Neural cell (in vitro differentiated cells): ENCODE results near the gene DPH5. TPM values are rescaled to one million over a fixed set of nuclear protein-coding genes. Genes with fewer than 3 reads are reported as not detected.

Experiments
- H2AFZ ChIP-seq: fragments of 200-600, 300-800 bp; sonication (generic), shearing (Covaris generic); 2 replicates; pipeline ENCODE4 v1.6.0; 2014; ENCODE audit warnings: low read depth, mild to moderate bottlenecking, antibody characterized with exemption, low read length, moderate library complexity
- H3F3A ChIP-seq: fragments of 200-600 bp; shearing (Covaris generic); 2 replicates; pipeline ENCODE4 v1.6.1; 2016; ENCODE audit warnings: mild to moderate bottlenecking, moderate library complexity, mixed read lengths, antibody characterized with exemption, low read length; ENCODE audit not compliant: insufficient read depth, poor library complexity, severe bottlenecking
- H3K27ac ChIP-seq: fragments of 200-600, 300-800 bp; sonication (generic), shearing (Covaris generic); 2 replicates; pipeline ENCODE4 v1.5.1; 2014; ENCODE audit warnings: mild to moderate bottlenecking, low read length, moderate library complexity
- H3K27me3 ChIP-seq: fragments of 300-800, 200-600 bp; sonication (generic), shearing (Covaris generic); 2 replicates; pipeline ENCODE4 v1.6.0; 2014; ENCODE audit warnings: mild to moderate bottlenecking, low read depth, low read length, moderate library complexity; ENCODE audit not compliant: insufficient read depth
- H3K36me3 ChIP-seq: fragments of 300-800, 200-600 bp; sonication (generic), shearing (Covaris generic); 2 replicates; pipeline ENCODE4 v1.5.1; 2014; ENCODE audit warnings: mild to moderate bottlenecking, antibody characterized with exemption, low read length, moderate library complexity; ENCODE audit not compliant: insufficient read depth
- H3K4me2 ChIP-seq: fragments of 300-800, 200-600 bp; sonication (generic), shearing (Covaris generic); 2 replicates; pipeline ENCODE4 v1.6.0; 2014; ENCODE audit warnings: mild to moderate bottlenecking, low read length
- H3K4me3 ChIP-seq: fragments of 300-800, 200-600 bp; sonication (generic), shearing (Covaris generic); 2 replicates; pipeline ENCODE4 v1.5.1; 2014; ENCODE audit warnings: mild to moderate bottlenecking, low read length, moderate library complexity
- H3K79me2 ChIP-seq: fragments of 200-600 bp; shearing (Covaris generic); replicated peaks from 2 replicates; pipeline ENCODE4 v1.6.0; 2014; ENCODE audit warnings: mild to moderate bottlenecking, low read length, moderate library complexity; ENCODE audit not compliant: insufficient read depth
- H3K9ac ChIP-seq: fragments of 300-800, 200-600 bp; sonication (generic), shearing (Covaris generic); 2 replicates; pipeline ENCODE4 v1.6.1; 2016; ENCODE audit warnings: mild to moderate bottlenecking, low read length, mixed read lengths
- H3K9me2 ChIP-seq: fragments of 200-600 bp; shearing (Covaris generic); 2 replicates; pipeline ENCODE4 v1.6.1; 2016; ENCODE audit warnings: mild to moderate bottlenecking, low read length, mixed read lengths; ENCODE audit not compliant: insufficient read depth
- H3K9me3 ChIP-seq: fragments of 200-600, 300-800 bp; sonication (generic), shearing (Covaris generic); 2 replicates; pipeline ENCODE4 v1.6.1; 2016; ENCODE audit warnings: mild to moderate bottlenecking, mixed run types, low read length, moderate library complexity, mixed read lengths
- H4K20me1 ChIP-seq: fragments of 200-600 bp; shearing (Covaris generic); 2 replicates; pipeline ENCODE4 v1.6.1; 2016; ENCODE audit warnings: mild to moderate bottlenecking, mixed run types; ENCODE audit not compliant: insufficient read depth
- CTCF ChIP-seq: fragments of 450-650 bp; IDR thresholded peaks from 2 replicates; pipeline ENCODE4 v1.5.1; 2014; ENCODE audit warnings: antibody characterized with exemption, mild to moderate bottlenecking, moderate library complexity; ENCODE audit not compliant: poor library complexity, severe bottlenecking
- EP300 ChIP-seq: fragments of 450-650 bp; conservative IDR thresholded peaks from 2 replicates; pipeline ENCODE4 v1.6.1; 2014; ENCODE audit warnings: antibody characterized with exemption, mild to moderate bottlenecking, moderate library complexity; ENCODE audit not compliant: poor library complexity, severe bottlenecking
- EZH2 ChIP-seq: fragments of 200-600, 300-800 bp; shearing (Covaris generic), sonication (generic); IDR thresholded peaks from 2 replicates; pipeline ENCODE4 v1.6.1; 2014; ENCODE audit warnings: antibody characterized with exemption, low read length, borderline replicate concordance, mild to moderate bottlenecking; ENCODE audit not compliant: insufficient read depth, poor library complexity, severe bottlenecking
- MXI1 ChIP-seq: fragments of 450-650 bp; conservative IDR thresholded peaks from 2 replicates; pipeline ENCODE4 v1.6.1; 2014; ENCODE audit warnings: antibody characterized with exemption, mild to moderate bottlenecking; ENCODE audit not compliant: poor library complexity, severe bottlenecking
- POLR2AphosphoS5 ChIP-seq: IDR thresholded peaks from 2 replicates; pipeline ENCODE4 v1.6.1; 2012
- RAD21 ChIP-seq: fragments of 450-650 bp; conservative IDR thresholded peaks from 2 replicates; pipeline ENCODE4 v1.6.1; 2014; ENCODE audit warnings: antibody characterized with exemption, mild to moderate bottlenecking, moderate library complexity
- REST ChIP-seq: IDR thresholded peaks from 2 replicates; pipeline ENCODE4 v1.6.1; 2012; ENCODE audit warnings: borderline replicate concordance
- SMC3 ChIP-seq: fragments of 450-650 bp; conservative IDR thresholded peaks from 2 replicates; pipeline ENCODE4 v1.6.1; 2014; ENCODE audit warnings: antibody characterized with exemption, mild to moderate bottlenecking, moderate library complexity; ENCODE audit not compliant: poor library complexity
- TAF1 ChIP-seq: IDR thresholded peaks from 2 replicates; pipeline ENCODE4 v1.6.1; 2012; ENCODE audit warnings: low read depth
- polyA plus RNA-seq: library from polyadenylated mRNA; depleted of rRNA; stranded (reverse); fragments of >200 nt; gene quantifications from 2 replicates; pipeline ENCODE4 v1.2.3, GENCODE V29; 2014

The DPH5 gene
- polyA plus RNA-seq, 1 donor from 2014 or later, result 55.7 TPM

GRCh38 chr1:100976936-100977335 is 48.6 kb downstream of the DPH5 start:
- Histone ChIP-seq H3K4me3 (no peak overlapping the region), H3K36me3 (no peaks in the 10 kb centered on the region), H3K9ac (no peak overlapping the region), H3K9me3 (no peaks in the 10 kb centered on the region), H3K79me2 (no peaks in the 10 kb centered on the region), H3K4me2 (no peak overlapping the region), H3F3A (no peaks in the 10 kb centered on the region), H4K20me1 (no peaks in the 10 kb centered on the region), H3K27me3 (no peaks in the 10 kb centered on the region), H3K9me2 (no peaks in the 10 kb centered on the region), H3K27ac (no peak overlapping the region), H2AFZ (no peak overlapping the region)
- TF ChIP-seq MXI1, result no peak
- no peak for TF ChIP-seq SMC3
- no peak for TF ChIP-seq EZH2
- TF ChIP-seq CTCF, result no peak
- no peak for TF ChIP-seq REST
- TF ChIP-seq EP300, result no peak
- no peak for TF ChIP-seq RAD21
- TF ChIP-seq POLR2AphosphoS5, result no peak
- no peak for TF ChIP-seq TAF1

- Histone ChIP-seq H2AFZ (no peak overlapping the region), H3K27ac (no peak overlapping the region), H3K9me3 (no peaks in the 10 kb centered on the region), H3K9me2 (no peaks in the 10 kb centered on the region), H4K20me1 (no peaks in the 10 kb centered on the region), H3F3A (no peaks in the 10 kb centered on the region), H3K79me2 (no peaks in the 10 kb centered on the region), H3K4me3 (no peak overlapping the region), H3K27me3 (no peaks in the 10 kb centered on the region), H3K36me3 (no peaks in the 10 kb centered on the region), H3K4me2 (no peak overlapping the region), H3K9ac (no peak overlapping the region)
- TF ChIP-seq EZH2, result no peak
- TF ChIP-seq CTCF, result no peak
- no peak for TF ChIP-seq RAD21
- no peak for TF ChIP-seq MXI1
- TF ChIP-seq EP300, result no peak
- TF ChIP-seq TAF1, result no peak
- no peak for TF ChIP-seq SMC3
- no peak for TF ChIP-seq POLR2AphosphoS5
- TF ChIP-seq REST, result no peak
Measured at GRCh38 chr1:100972185-100972584, 53.4 kb downstream of the DPH5 start.
